HEK293 (cell line): Measurements from ENCODE around the gene EAF2.

ENCODE experiments used
- CTCF ChIA-PET: fragments of 350-600 bp; formaldehyde crosslinking; extraction: SDS; loops from one replicate; lab custom pipeline; 2021; ENCODE audit warnings: antibody characterized with exemption; lab: Yijun Ruan, JAX
- POLR2A ChIA-PET: fragments of 300-600 bp; formaldehyde crosslinking; extraction: SDS; loops from one replicate; lab custom pipeline; 2020; ENCODE audit warnings: antibody characterized with exemption, inconsistent platforms; lab: Yijun Ruan, JAX
- H3K27ac ChIP-seq: fragments of 200-500 bp; sonication (Bioruptor generic); 2 replicates; pipeline ENCODE4 v1.5.1; 2014; ENCODE audit warnings: low read depth, low read length, control low read depth, inconsistent platforms; ENCODE audit errors: extremely low read depth
- H3K36me3 ChIP-seq, 2 experiments: fragments of 200-500 bp in 1 of 2; sonication (Bioruptor generic) in 1 of 2; 1 replicate in 1 of 2; 2 replicates in 1 of 2; pipeline ENCODE4 v1.5.1; 2014 to 2017; ENCODE audit warnings: inconsistent platforms in 2 of 2, low read length in 2 of 2; ENCODE audit not compliant: control insufficient read depth in 2 of 2, insufficient read depth in 1 of 2
- H3K4me1 ChIP-seq: fragments of 200-500 bp; sonication (Bioruptor generic); 2 replicates; pipeline ENCODE4 v1.5.1; 2014; ENCODE audit warnings: mild to moderate bottlenecking, low read length, inconsistent platforms; ENCODE audit not compliant: control insufficient read depth, insufficient read depth
- H3K4me3 ChIP-seq: 2 replicates; pipeline ENCODE4 v1.5.1; 2011; ENCODE audit warnings: low read depth, mild to moderate bottlenecking, control low read depth, low read length, moderate library complexity
- H3K9me3 ChIP-seq: fragments of 200-500 bp; sonication (Bioruptor generic); 2 replicates; pipeline ENCODE4 v1.5.1; 2014; ENCODE audit warnings: low read depth, low read length, inconsistent platforms; ENCODE audit not compliant: control insufficient read depth, insufficient read depth
- HOXA7 ChIP-seq: sonication (generic); formaldehyde crosslinking; IDR thresholded peaks from 2 replicates; pipeline ENCODE4 v1.8.1; 2022; ENCODE audit warnings: missing genetic modification reagents, borderline replicate concordance
- KLF16 ChIP-seq: fragments of 450-650 bp; formaldehyde crosslinking; IDR thresholded peaks from 2 replicates; pipeline ENCODE4 v1.5.1; 2017; ENCODE audit warnings: missing biosample characterization, missing genetic modification characterization
- KLF7 ChIP-seq: fragments of 450-650 bp; formaldehyde crosslinking; IDR thresholded peaks from 2 replicates; pipeline ENCODE4 v1.5.1; 2016; ENCODE audit warnings: missing biosample characterization, missing genetic modification characterization, borderline replicate concordance
- OSR2 ChIP-seq: fragments of 450-650 bp; formaldehyde crosslinking; IDR thresholded peaks from 2 replicates; pipeline ENCODE4 v1.5.1; 2016; ENCODE audit warnings: missing biosample characterization, missing genetic modification characterization
- PRDM2 ChIP-seq: fragments of 450-650 bp; formaldehyde crosslinking; IDR thresholded peaks from 2 replicates; pipeline ENCODE4 v1.5.1; 2016; ENCODE audit warnings: missing biosample characterization, missing genetic modification characterization, borderline replicate concordance
- SCRT1 ChIP-seq: fragments of 450-650 bp; formaldehyde crosslinking; IDR thresholded peaks from 2 replicates; pipeline ENCODE4 v1.5.1; 2016; ENCODE audit warnings: missing biosample characterization, missing genetic modification characterization, borderline replicate concordance
- ZFHX2 ChIP-seq: fragments of 450-650 bp; formaldehyde crosslinking; conservative IDR thresholded peaks from 2 replicates; pipeline ENCODE4 v1.5.1; 2016; ENCODE audit warnings: missing biosample characterization, missing genetic modification characterization
- ZFP37 ChIP-seq: fragments of 450-650 bp; formaldehyde crosslinking; IDR thresholded peaks from 2 replicates; pipeline ENCODE4 v1.5.1; 2016; ENCODE audit warnings: missing biosample characterization, missing genetic modification characterization
- ZNF16 ChIP-seq: fragments of 450-650 bp; formaldehyde crosslinking; IDR thresholded peaks from 2 replicates; pipeline ENCODE4 v1.5.1; 2016; ENCODE audit warnings: low read depth, missing biosample characterization, missing genetic modification characterization
- ZNF202 ChIP-seq: fragments of 450-650 bp; formaldehyde crosslinking; IDR thresholded peaks from 2 replicates; pipeline ENCODE4 v1.5.1; 2016; ENCODE audit warnings: missing biosample characterization, missing genetic modification characterization, borderline replicate concordance
- ZNF214 ChIP-seq: fragments of 450-650 bp; formaldehyde crosslinking; IDR thresholded peaks from 2 replicates; pipeline ENCODE4 v1.5.1; 2017; ENCODE audit warnings: missing biosample characterization, mild to moderate bottlenecking, missing genetic modification characterization, borderline replicate concordance
- ZNF292 ChIP-seq: fragments of 450-650 bp; formaldehyde crosslinking; IDR thresholded peaks from 2 replicates; pipeline ENCODE4 v1.5.1; 2016; ENCODE audit warnings: low read depth, missing biosample characterization, missing genetic modification characterization, borderline replicate concordance
- ZNF580 ChIP-seq: fragments of 450-650 bp; formaldehyde crosslinking; IDR thresholded peaks from 2 replicates; pipeline ENCODE4 v1.5.1; 2016; ENCODE audit warnings: missing biosample characterization, missing genetic modification characterization
- ZNF645 ChIP-seq: fragments of 450-650 bp; formaldehyde crosslinking; IDR thresholded peaks from 2 replicates; pipeline ENCODE4; 2016; ENCODE audit warnings: missing biosample characterization, missing genetic modification characterization
- ZNF658 ChIP-seq: fragments of 450-650 bp; formaldehyde crosslinking; IDR thresholded peaks from 2 replicates; pipeline ENCODE4; 2016; ENCODE audit warnings: missing biosample characterization, missing genetic modification characterization
- ZNF660 ChIP-seq: fragments of 450-650 bp; IDR thresholded peaks from 2 replicates; pipeline ENCODE4 v1.5.1; 2018; ENCODE audit warnings: missing biosample characterization, mild to moderate bottlenecking, missing genetic modification characterization
- ZNF664 ChIP-seq: fragments of 450-650 bp; formaldehyde crosslinking; IDR thresholded peaks from 2 replicates; pipeline ENCODE4 v1.5.1; 2016; ENCODE audit warnings: missing biosample characterization, missing genetic modification characterization
- ZNF768 ChIP-seq: fragments of 450-650 bp; formaldehyde crosslinking; IDR thresholded peaks from 2 replicates; pipeline ENCODE4 v1.5.1; 2018; ENCODE audit warnings: missing biosample characterization, mild to moderate bottlenecking, missing genetic modification characterization
- ZNF776 ChIP-seq: fragments of 450-650 bp; formaldehyde crosslinking; IDR thresholded peaks from 2 replicates; pipeline ENCODE4 v1.5.0; 2017; ENCODE audit warnings: missing biosample characterization, missing genetic modification characterization, borderline replicate concordance
- ZSCAN5A ChIP-seq: fragments of 450-650 bp; formaldehyde crosslinking; IDR thresholded peaks from 2 replicates; pipeline ENCODE4 v1.5.1; 2016; ENCODE audit warnings: missing biosample characterization, missing genetic modification characterization

The EAF2 gene

GRCh38 chr3:121916189-121916588 is 81.2 kb downstream of the EAF2 start:
- no peaks in the 10 kb centered on the region for H3K9me3 ChIP-seq

GRCh38 chr3:121918779-121919483 is 83.9 kb downstream of the EAF2 start:
- CTCF ChIA-PET = no interaction called here
- no peak overlapping the region for H3K27ac ChIP-seq
- H3K4me1 ChIP-seq = no peaks in the 10 kb centered on the region
- H3K9me3 ChIP-seq = no peaks in the 10 kb centered on the region
- POLR2A ChIA-PET = no interaction called here
- no peaks in the 10 kb centered on the region for H3K36me3 ChIP-seq
- TF ChIP-seq ZNF768 (tag by site-specific recombination) (no peak), ZSCAN5A (tag by site-specific recombination) (no peak), ZFHX2 (tag by site-specific recombination) (no peak), ZNF214 (tag by site-specific recombination) (no peak), ZNF16 (tag by site-specific recombination) (no peak), ZNF664 (tag by site-specific recombination) (no peak), KLF16 (tag by site-specific recombination) (no peak), ZFP37 (tag by site-specific recombination) (no peak), ZNF776 (tag by site-specific recombination) (no peak)
- H3K4me3 ChIP-seq = no peak overlapping the region

More at GRCh38 chr3:121916189-121916588, 81.2 kb downstream of the EAF2 start:
- POLR2A ChIA-PET = no interaction called here
- no peak for TF ChIP-seq SCRT1
- TF ChIP-seq HOXA7 = no peak
- no peak for TF ChIP-seq OSR2 (tag by site-specific recombination)
- no peak for TF ChIP-seq ZNF292
- TF ChIP-seq ZNF580 (tag by site-specific recombination) = no peak
- no peak for TF ChIP-seq KLF7
- TF ChIP-seq ZNF660 (tag by site-specific recombination) = no peak
- no peak for TF ChIP-seq ZNF202 (tag by site-specific recombination)
- TF ChIP-seq ZNF645 (tag by site-specific recombination) = no peak
- no peak for TF ChIP-seq PRDM2 (tag by site-specific recombination)
- TF ChIP-seq ZNF658 (tag by site-specific recombination) = no peak
- Histone ChIP-seq H3K4me1 (no peaks in the 10 kb centered on the region), H3K36me3 (no peaks in the 10 kb centered on the region), H3K27ac (no peak overlapping the region), H3K4me3 (no peak overlapping the region)
- CTCF ChIA-PET = no interaction called here
